DMS 273 (cell line): ENCODE data around the gene BNC2.

Experiments
- DNase-seq: peaks from one replicate; lab custom pipeline; 2025; ENCODE audit not compliant: unreplicated experiment; lab: John Stamatoyannopoulos, UW

Gene BNC2

DNA sequence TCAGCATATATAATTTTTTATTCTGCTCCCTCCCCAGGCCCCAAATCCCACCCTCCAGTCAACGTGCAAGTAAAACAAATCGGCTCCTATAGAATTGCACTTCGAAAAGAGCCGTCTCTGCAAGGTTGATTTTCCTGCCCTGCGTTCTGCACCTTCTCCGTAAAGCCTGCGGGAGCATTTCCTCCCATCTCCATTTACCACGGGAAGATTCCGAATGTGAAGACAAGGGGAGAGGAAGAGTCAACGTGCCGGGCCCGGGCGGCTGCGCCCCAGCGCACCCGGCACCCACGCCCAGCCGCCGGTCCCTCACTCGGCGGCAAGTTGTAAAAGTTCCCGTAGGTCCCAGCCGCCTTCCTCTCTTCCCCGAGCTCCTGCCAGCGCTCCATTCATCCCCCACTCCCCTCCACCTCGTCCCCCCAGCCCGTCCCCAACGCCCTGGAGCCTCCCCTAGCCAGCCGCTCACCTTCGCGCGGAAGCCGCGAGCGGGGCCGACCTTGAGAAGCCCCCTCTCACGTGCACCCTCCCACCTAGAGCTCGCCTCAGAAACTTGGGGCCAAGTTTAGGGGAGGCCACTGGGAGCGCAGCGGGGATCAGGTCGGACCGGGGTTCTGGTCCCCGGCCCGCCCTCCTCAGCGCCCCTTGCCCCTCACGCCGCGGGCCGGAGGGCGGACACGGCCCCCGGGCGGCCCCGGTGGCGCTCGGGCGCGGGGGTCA is 431 bp downstream of the BNC2 start:
- DNase-seq, result peak; percentile 81

GRCh38 chr9:16869131-16869881 is 1.2 kb downstream of the BNC2 start:
- DNase-seq, result peak; percentile 31

DNA sequence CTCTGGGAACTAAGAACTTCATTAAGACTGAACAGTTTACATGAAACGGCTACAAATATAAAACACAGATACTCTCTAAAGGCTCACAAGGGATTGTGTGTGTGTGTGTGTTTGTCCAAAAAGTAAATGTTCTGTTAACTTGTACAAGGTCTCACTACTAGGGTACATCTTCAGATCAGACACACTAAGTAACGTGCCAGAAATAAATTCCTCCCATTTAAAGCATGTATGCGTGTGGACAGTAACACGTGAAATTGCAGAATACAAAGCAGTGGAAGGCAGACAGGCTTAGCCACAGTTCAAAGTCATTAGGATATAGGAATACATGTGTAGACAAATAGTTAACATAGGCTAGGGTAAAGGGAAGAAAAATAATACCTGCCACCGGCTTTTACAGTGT is 1.8 kb downstream of the BNC2 start:
- no peak for DNase-seq

- peak; percentile 27 for DNase-seq
Measured at GRCh38 chr9:16867576-16868311, 2.7 kb downstream of the BNC2 start.

DNA sequence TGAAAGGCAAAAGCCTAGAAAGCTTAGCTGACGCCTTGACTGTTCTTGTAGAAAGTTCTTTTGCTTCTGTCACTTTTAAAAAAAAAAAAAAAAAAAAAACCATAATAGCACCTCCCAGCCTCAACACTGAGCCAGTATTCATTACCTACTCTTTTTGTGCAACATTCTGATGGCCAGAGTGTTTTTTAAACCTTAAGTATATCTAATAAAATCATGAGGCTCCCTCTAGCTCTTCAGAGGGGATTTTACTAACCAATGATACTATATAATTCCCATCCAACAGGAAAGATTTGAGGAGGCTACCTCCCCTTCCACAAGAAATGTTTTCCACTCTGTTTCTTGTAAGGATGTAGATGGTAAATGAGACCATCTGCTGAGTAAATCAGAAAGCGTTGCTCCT is 3.9 kb downstream of the BNC2 start:
- peak; percentile 28 for DNase-seq

GRCh38 chr9:16864649-16865434 is 5.6 kb downstream of the BNC2 start:
- DNase-seq, result no peak

GRCh38 chr9:16848179-16848578 is 22.3 kb downstream of the BNC2 start:
- DNase-seq, result no peak

DNA sequence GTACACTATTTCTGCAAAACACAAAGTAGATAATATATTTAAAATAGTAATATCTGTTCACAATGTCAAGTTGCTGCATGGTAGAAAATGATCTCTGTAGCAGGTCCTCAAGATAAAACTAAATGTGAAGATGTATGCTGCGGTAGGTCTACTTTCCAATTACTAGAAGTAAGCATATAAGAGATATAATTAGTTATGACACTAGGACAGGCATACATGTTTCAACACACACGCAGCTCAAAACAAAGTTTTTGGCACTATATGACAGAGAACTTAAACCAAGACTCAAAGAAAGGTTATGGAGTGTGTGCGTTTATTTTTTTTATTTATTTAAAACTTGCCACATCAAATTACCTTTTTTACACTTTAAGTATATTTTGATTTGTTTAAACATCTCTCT is 23.5 kb downstream of the BNC2 start:
- no peak for DNase-seq

DNA sequence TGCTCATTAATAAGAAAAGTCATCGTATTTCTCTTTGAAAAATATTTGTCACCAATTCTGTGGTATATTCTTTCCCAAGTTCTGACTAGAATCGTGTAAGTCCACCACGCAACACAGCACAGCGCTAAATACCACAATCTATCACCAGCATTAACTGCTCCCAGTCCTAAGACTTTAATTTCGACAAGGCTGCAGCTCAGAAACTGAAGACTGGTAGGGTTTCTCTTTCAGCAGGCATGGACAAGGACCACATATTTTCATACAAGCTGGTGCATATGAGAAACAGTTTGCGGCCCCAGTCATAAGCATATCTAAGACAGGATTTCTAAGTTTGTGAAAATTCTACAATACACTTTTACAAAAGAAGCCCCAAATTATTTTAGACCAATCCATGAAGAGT is 24.1 kb downstream of the BNC2 start:
- no peak for DNase-seq

DNA sequence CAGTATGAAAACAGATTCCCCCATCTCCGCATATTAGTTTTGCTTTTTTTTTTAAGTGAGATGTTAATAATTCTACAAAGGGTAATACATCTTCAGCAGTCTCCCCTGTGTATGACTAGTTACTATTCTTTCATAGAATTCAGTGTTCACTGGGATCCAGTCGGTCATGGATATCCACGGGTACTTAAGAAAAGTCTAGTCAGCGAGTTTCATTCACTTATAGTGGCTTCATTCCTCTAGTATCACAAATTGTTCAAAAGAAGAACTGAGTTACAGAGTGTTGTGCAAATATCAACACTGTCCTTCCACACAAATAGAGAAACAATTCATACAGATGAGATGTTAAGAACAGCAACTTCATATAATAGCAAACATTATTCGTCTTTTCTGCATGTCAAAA is 35.7 kb downstream of the BNC2 start:
- no peak for DNase-seq

DNA sequence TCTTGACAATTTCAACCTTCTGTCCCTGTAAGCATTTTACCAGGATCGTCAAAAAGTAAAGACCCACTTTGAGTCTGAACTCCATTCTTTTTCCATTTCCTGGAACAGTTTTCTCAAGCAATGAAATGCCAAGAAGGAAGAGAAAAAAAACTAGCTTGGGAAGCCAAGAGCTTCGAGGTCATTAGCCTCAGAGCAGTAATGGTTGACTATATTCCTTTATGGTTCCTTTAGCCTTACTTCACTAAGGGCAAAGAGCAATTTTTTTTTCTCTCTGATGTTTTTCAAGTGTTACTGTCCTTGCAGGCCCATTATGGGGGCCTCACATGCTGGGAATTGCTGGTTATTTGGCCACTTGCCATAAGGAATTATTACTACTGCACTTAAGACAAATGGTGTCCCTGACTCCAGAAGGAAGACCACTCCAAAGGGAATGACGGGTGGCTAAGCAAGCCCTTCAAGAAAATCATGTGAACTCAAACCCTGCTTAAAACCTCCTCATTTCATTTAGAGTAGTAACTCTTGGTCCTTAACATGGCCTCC is 37.1 kb downstream of the BNC2 start:
- DNase-seq, result no peak

GRCh38 chr9:16832101-16832500 is 38.4 kb downstream of the BNC2 start:
- DNase-seq, result no peak

DNA sequence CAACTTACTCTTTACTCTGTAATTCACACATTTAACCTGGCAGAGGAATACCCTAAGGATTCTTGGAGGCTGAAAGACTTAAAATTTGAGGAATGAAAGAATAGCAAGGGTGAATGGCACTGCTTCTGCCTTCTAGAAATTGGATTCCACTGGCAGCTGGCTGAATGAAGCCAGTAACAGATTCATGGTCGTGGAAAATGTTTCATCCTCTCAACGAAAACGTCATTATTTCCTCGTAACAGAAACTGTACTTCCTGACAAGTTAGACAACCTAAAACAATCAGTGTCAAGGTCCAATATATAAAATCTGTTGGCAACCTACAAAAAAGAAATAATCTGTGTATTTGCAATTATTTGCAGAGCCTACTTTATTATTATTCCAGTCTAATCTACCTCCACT is 39.7 kb downstream of the BNC2 start:
- peak; percentile 4 for DNase-seq

GRCh38 chr9:16828340-16829281 is 41.9 kb downstream of the BNC2 start:
- DNase-seq, result peak; percentile 27

- no peak for DNase-seq
Measured at GRCh38 chr9:16825971-16826625, 44.4 kb downstream of the BNC2 start.

GRCh38 chr9:16825331-16825725 is 45.1 kb downstream of the BNC2 start:
- DNase-seq, result no peak

DNA sequence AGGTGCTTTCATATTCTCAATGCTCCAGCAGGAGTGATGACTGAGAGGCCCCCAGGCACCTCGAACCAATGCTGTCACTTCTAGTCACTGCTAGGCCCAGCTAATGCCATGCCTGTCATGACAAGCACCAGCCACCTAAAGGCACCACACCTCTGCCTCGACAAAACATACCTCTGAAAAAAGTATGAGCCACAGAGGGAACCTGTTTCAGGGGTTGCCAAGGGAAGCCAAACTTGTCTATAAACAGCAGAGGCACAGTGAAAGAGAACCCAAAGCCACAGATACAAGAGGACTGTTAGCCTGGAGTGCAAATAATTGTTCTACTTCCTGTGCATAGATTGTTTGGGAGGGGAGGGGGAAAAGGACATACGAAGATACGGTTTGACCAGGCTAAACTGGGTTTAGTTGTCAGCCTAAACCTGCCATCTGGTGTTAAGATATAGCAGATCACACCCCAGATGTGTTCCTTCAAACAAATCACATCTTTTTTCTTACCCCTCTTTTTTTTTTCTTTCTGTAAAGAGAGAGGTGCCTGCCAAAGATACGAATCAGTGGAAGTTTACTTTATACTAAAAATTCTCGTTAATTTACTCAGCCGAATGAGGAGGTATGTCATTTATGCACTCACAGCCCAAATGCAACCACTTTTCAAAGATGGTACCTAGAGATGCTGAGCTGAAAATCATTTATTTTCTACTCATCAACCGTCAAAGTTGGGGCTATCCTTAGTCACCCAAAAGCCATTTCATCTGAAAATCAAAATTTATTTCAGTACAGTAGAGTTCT is 45.7 kb downstream of the BNC2 start:
- DNase-seq, result peak; percentile 66

GRCh38 chr9:16823906-16824305 is 46.6 kb downstream of the BNC2 start:
- DNase-seq, result no peak

DNA sequence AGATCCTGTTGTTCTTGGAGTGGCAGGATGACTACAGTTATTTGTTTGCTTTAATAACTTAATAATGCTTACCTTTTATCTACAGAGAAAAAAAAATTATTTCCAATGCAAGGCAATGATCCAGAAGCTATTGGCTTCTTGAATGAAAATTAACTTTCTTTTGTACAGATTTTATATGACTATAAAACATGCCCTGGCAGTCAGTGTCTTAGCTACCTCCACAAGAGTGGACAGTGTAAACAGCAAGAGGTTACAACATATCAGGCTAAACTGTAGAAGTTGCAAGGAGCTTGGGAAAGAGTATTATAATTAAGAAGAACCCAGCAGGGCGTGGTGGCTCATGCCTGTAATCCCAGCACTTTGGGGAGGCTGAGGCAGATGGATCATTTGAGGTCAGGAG is 49.1 kb downstream of the BNC2 start:
- DNase-seq, result no peak
